ENCODE results near the gene TBC1D19.

GRCh38 chr4:26804451-26804850 lies 220.6 kb downstream of the TBC1D19 start:
- TF ChIP-seq CTCF (IDR thresholded peaks at IDR 0.05) = no peak
- TF ChIP-seq EP300 (IDR thresholded peaks at IDR 0.05) = no peak
